Measurements from ENCODE around the gene FCGR3A. TPM values are rescaled to one million over a fixed set of nuclear protein-coding genes. Genes with fewer than 3 reads are reported as not detected.
"Not testable (repeated sequence)": the region's sequence is repeated elsewhere in the genome, so short reads cannot be mapped to it uniquely, and the experiment has no call there.

The FCGR3A gene
- total RNA-seq, 6 donors from 2014 or later: 20.8 to 237 (median 82.8) TPM

DNA sequence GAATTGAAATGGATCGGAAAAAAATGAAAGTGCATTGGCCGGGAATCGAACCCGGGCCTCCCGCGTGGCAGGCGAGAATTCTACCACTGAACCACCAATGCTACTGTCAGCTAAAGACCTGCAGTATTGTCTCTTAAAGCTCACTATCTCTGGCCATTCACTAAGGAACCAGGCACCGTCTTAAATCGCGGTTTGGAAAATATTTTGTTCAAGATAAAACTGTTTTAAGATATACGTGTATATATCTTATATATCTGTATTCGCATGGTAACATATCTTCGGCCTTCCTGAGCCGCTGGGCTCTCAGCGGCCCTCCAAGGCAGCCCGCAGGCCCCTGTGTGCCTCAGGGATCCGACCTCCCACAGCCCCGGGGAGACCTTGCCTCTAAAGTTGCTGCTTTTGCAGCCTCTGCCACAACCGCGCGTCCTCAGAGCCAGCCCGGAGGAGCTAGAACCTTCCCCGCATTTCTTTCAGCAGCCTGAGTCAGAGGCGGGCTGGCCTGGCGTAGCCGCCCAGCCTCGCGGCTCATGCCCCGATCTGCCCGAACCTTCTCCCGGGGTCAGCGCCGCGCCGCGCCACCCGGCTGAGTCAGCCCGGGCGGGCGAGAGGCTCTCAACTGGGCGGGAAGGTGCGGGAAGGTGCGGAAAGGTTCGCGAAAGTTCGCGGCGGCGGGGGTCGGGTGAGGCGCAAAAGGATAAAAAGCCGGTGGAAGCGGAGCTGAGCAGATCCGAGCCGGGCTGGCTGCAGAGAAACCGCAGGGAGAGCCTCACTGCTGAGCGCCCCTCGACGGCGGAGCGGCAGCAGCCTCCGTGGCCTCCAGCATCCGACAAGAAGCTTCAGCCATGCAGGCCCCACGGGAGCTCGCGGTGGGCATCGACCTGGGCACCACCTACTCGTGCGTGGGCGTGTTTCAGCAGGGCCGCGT lies 25.5 kb downstream of the FCGR3A start, which contains the start of gene HSPA6:
TSS of gene HSPA6 (plus strand) at position 724 of the 925 bp plus-strand sequence. CDS start at position 843, 119 bp downstream.
- peak within 1 kb of the TSS; percentile 60 to 79 (median 74) for H3K4me3 ChIP-seq
- peak within 1 kb of the TSS; percentile 74 to 93 (median 84) for H3K27ac ChIP-seq
- H3K9me3 ChIP-seq, H3K4me1 ChIP-seq, H3K27me3 ChIP-seq, H3K36me3 ChIP-seq: not testable (repeated sequence)
- TF ChIP-seq POLR2AphosphoS5 (IDR thresholded peaks at IDR 0.05) (peak in 1 of 2 donors; percentile 58), POLR2A (IDR thresholded peaks at IDR 0.05) (peak in 1 of 4 donors; percentile 19)
- ATAC-seq (ENCODE audit: low FRiP score in 2 of 2) (peak; percentile 82 to 88), DNase-seq (peak; percentile 50 to 93)
- WGBS, 2 donors: 1% methylated on average over 36 to 56 of the region's 72 CpGs

DNA sequence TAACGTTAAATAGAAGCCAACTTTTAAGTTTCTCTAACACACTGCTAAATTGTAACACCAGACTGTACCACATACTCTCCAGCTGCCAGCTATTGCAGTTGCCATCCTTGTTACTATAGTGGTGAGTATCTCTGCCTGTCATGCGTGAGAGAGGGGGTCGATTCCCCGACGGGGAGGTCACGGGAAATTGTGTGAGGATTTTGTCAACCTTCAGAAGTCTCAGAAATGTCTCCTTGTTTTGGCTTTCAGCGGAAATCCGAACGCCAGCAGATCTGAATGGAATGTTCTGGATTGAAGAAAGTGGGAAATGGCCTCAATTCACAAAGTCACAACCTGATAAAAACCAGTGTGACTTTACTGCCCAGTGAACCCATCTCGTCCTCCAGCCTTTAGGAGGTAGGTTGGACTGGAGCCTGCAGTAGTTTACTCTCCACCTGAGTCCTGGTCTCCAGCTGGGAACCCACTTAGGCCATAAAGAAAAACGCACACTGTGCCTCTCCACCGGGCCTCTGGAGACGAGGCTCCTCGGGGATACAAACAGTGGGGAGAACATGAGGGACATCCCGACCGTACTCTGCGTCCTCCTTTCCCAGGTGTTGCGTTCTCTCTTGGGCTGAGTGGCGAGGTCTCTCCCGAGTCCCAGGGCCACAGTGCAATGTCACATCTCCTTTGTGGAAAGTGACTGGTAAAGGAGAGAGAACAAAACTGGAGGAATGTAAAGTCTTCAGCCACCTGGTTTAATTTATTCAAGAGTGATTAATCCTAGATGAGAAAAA lies 26.4 kb downstream of the FCGR3A start:
- H3K9me3 ChIP-seq, H3K4me1 ChIP-seq, H3K36me3 ChIP-seq, DNase-seq, H3K27me3 ChIP-seq: not testable (repeated sequence)
- Histone ChIP-seq H3K27ac (peak overlapping the region in 2 of 4 donors; percentile 86 to 93), H3K4me3 (peak overlapping the region in 3 of 4 donors; percentile 73 to 79 (median 75))
- ATAC-seq (ENCODE audit: low FRiP score in 2 of 2): peak in 1 of 2 donors; percentile 2
- 83 to 86% methylated on average over 12 to 20 of the region's 20 CpGs for WGBS, 2 donors

DNA sequence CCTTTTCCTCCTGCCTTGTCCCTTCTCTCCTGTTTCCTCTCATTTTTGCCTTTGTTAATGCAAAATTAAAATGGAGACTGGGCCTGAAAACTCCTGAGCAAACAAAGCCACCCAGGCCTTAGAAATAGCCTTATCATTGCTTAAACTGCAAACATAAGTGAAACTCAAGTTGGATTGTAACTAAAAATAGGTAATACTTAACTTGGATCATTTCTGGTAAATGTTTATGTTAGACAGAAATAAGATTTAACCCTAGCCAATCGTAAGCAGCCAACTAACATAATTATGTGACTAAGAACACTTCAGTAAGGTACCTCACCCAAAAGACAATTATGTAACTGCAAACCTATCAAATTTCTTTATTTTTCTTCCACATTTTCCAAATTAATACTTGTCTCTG lies 35.7 kb downstream of the FCGR3A start:
- not testable (repeated sequence) for DNase-seq; H3K27me3 ChIP-seq; ATAC-seq (ENCODE audit: low FRiP score in 2 of 2); H3K9me3 ChIP-seq; H3K36me3 ChIP-seq; H3K4me3 ChIP-seq
- H3K4me1 ChIP-seq: peaks cover 12 to 29% (median 23%) of the 10 kb centered on the region in 4 donors
- 35 to 56% methylated on average over 1 of the region's 1 CpG for WGBS, 2 donors
- peak overlapping the region; percentile 52 to 81 (median 68) for H3K27ac ChIP-seq

DNA sequence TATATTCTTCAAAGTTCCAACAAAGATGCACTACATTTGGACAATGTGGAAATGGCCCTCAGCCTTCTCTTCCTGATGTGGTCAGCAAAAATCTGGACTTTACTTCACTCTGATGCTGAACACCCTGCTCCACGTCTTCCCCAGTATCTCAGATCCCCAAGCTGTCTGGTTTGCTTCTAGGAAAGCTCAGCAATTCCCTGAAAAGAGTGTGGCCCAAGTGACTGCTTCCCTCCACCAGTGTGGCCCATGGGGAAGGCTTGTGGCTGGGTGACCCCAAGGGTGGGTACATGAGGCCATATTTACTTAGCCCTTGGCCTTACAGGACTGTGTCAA lies 36.2 kb downstream of the FCGR3A start:
- Histone ChIP-seq H3K27ac (peak overlapping the region; percentile 52 to 81 (median 68)), H3K4me1 (peaks cover 12 to 29% (median 23%) of the 10 kb centered on the region in 4 donors)
- H3K27me3 ChIP-seq; H3K9me3 ChIP-seq; DNase-seq; ATAC-seq (ENCODE audit: low FRiP score in 2 of 2); H3K4me3 ChIP-seq; H3K36me3 ChIP-seq: not testable (repeated sequence)
- WGBS, 2 donors: 50% methylated on average over 1 of the region's 1 CpG; no CpG with 5 or more reads in 1 of the 2 donors

DNA sequence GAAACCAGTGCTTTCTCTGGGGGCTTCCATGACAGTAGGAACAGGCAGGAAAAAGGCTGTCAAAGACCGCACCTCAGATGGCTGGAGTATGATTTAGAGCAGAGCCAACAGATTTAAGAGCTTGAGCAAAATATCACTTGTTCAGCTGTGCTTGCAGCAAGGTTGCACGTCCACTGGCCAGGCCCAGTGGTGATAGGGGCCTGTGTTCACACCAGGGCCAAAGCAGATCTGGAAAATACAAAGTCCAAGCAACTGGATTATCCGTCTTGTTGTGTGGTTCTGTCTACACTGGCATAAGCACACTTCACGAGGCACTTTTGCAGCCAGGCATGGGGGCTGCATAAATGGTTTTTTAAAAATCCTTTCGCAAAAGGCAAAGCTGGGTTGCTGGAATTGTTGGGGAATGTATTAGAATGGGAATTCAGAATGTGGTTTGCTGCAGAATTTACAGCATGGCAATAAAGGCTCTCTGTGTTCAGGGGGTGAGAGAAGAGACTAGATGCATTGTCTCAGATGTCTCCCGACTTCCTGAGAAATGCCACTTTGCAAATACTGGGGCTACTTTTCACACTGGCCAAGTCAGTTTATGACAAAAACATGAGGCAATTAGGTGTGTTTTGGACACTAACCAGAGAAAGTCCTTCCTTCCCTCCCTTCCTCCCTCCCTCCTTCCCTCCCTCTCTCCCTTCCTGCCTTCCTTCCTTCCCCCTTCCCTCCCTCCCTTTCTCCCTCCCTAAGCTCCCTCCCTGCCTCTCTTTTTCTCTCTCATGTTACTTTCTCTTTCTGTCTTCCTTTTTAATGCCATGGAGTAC lies 36.8 kb downstream of the FCGR3A start:
- not testable (repeated sequence) for H3K27ac ChIP-seq; H3K36me3 ChIP-seq; H3K27me3 ChIP-seq; H3K4me3 ChIP-seq; H3K9me3 ChIP-seq; DNase-seq; ATAC-seq (ENCODE audit: low FRiP score in 2 of 2)
- peaks cover 12 to 29% (median 23%) of the 10 kb centered on the region in 4 donors for H3K4me1 ChIP-seq
- 86 to 97% methylated on average over 3 to 6 of the region's 6 CpGs for WGBS, 2 donors

DNA sequence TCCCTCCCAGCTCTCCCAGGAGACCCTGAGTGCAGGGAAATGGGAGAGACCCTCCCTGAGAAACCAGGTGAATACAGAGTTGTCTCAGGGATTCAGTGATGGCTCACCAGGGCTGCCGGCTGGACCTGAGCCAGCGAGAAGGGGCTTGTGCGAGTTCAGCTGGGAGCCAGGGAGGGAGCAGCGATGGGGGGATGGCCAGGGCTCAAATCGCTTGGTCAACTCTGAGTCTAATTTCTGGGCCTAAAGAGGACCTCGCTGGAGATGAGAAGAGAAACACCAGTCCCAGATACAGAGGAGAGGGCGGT lies 37.9 kb downstream of the FCGR3A start:
- ATAC-seq (ENCODE audit: low FRiP score in 2 of 2) (no peak), DNase-seq (peak in 1 of 2 donors; percentile 44)
- H3K4me3 ChIP-seq: no peak overlapping the region
- WGBS, 2 donors: 82 to 93% methylated on average over 7 of the region's 7 CpGs
- H3K27ac ChIP-seq: peak overlapping the region in 2 of 4 donors; percentile 15 to 36
- peaks cover 20 to 37% (median 29%) of the 10 kb centered on the region in 4 donors for H3K4me1 ChIP-seq
- TF ChIP-seq POLR2A (IDR thresholded peaks at IDR 0.05): no peak
- TF ChIP-seq, protein P1, sequence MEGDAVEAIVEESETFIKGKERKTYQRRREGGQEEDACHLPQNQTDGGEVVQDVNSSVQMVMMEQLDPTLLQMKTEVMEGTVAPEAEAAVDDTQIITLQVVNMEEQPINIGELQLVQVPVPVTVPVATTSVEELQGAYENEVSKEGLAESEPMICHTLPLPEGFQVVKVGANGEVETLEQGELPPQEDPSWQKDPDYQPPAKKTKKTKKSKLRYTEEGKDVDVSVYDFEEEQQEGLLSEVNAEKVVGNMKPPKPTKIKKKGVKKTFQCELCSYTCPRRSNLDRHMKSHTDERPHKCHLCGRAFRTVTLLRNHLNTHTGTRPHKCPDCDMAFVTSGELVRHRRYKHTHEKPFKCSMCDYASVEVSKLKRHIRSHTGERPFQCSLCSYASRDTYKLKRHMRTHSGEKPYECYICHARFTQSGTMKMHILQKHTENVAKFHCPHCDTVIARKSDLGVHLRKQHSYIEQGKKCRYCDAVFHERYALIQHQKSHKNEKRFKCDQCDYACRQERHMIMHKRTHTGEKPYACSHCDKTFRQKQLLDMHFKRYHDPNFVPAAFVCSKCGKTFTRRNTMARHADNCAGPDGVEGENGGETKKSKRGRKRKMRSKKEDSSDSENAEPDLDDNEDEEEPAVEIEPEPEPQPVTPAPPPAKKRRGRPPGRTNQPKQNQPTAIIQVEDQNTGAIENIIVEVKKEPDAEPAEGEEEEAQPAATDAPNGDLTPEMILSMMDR (IDR thresholded peaks at IDR 0.05): no peak
- no peak for TF ChIP-seq EP300 (IDR thresholded peaks at IDR 0.05)
- no peak for TF ChIP-seq POLR2AphosphoS5 (IDR thresholded peaks at IDR 0.05)
- H3K9me3 ChIP-seq: no peaks in the 10 kb centered on the region
- peaks cover 0 to 8% (median 2%) of the 10 kb centered on the region in 4 donors for H3K36me3 ChIP-seq
- H3K27me3 ChIP-seq: no peaks in the 10 kb centered on the region

Measured in upper lobe of left lung (tissue), 6 donors.